ENCODE measurements around the gene CFL1.

GRCh38 chr11:65834202-65834601 lies 23.8 kb downstream of the CFL1 start:
- no peak for TF ChIP-seq CTCF (IDR thresholded peaks at IDR 0.05)
- TF ChIP-seq POLR2A (IDR thresholded peaks at IDR 0.05): no peak
